ENCODE data around the gene C11orf21.

Gene C11orf21

GRCh38 chr11:2264366-2265053 is 37.2 kb downstream of the C11orf21 start:
- DNase-seq (ENCODE audit: extremely low spot score, insufficient read length, low read depth) (no peak), FAIRE-seq (no peak)

- DNase-seq (ENCODE audit: extremely low spot score, insufficient read length, low read depth) (no peak), FAIRE-seq (no peak)
Measured at GRCh38 chr11:2263724-2264360, 37.9 kb downstream of the C11orf21 start.

GRCh38 chr11:2263071-2263565 is 38.6 kb downstream of the C11orf21 start:
- DNase-seq (ENCODE audit: extremely low spot score, insufficient read length, low read depth) (no peak), FAIRE-seq (no peak)

- no peak for DNase-seq (ENCODE audit: extremely low spot score, insufficient read length, low read depth)
- FAIRE-seq: no peak
Measured at GRCh38 chr11:2262301-2263070, 39.2 kb downstream of the C11orf21 start.

- no peak for DNase-seq (ENCODE audit: extremely low spot score, insufficient read length, low read depth)
- no peak for FAIRE-seq
Measured at GRCh38 chr11:2261436-2262230, 40.1 kb downstream of the C11orf21 start.

- DNase-seq (ENCODE audit: extremely low spot score, insufficient read length, low read depth) (no peak), FAIRE-seq (no peak)
Measured at GRCh38 chr11:2260491-2261364, 41.0 kb downstream of the C11orf21 start.

GRCh38 chr11:2259897-2260451 is 41.7 kb downstream of the C11orf21 start:
- no peak for FAIRE-seq
- DNase-seq (ENCODE audit: extremely low spot score, insufficient read length, low read depth): no peak

- DNase-seq (ENCODE audit: extremely low spot score, insufficient read length, low read depth): no peak
- FAIRE-seq: no peak
Measured at GRCh38 chr11:2259466-2259830, 42.3 kb downstream of the C11orf21 start.

- no peak for DNase-seq (ENCODE audit: extremely low spot score, insufficient read length, low read depth)
- no peak for FAIRE-seq
Measured at GRCh38 chr11:2258501-2259465, 42.9 kb downstream of the C11orf21 start.

- FAIRE-seq (no peak), DNase-seq (ENCODE audit: extremely low spot score, insufficient read length, low read depth) (no peak)
Measured at GRCh38 chr11:2256951-2257700, 44.6 kb downstream of the C11orf21 start.

- FAIRE-seq: no peak
Measured at GRCh38 chr11:2256293-2256913, 45.3 kb downstream of the C11orf21 start.

GRCh38 chr11:2252018-2252417 is 49.7 kb downstream of the C11orf21 start:
- FAIRE-seq (no peak), DNase-seq (ENCODE audit: extremely low spot score, insufficient read length, low read depth) (no peak)

More at GRCh38 chr11:2256293-2256913, 45.3 kb downstream of the C11orf21 start:
- no peak for DNase-seq (ENCODE audit: extremely low spot score, insufficient read length, low read depth)

- no peak for DNase-seq (ENCODE audit: extremely low spot score, insufficient read length, low read depth)
- FAIRE-seq: no peak
Measured at GRCh38 chr11:2251138-2251537, 50.6 kb downstream of the C11orf21 start.

GRCh38 chr11:2250485-2250884 is 51.2 kb downstream of the C11orf21 start:
- no peak for DNase-seq (ENCODE audit: extremely low spot score, insufficient read length, low read depth)
- no peak for FAIRE-seq

GRCh38 chr11:2250041-2250440 is 51.7 kb downstream of the C11orf21 start:
- DNase-seq (ENCODE audit: extremely low spot score, insufficient read length, low read depth): no peak
- no peak for FAIRE-seq

GRCh38 chr11:2249189-2249916 is 52.4 kb downstream of the C11orf21 start:
- FAIRE-seq: no peak
- no peak for DNase-seq (ENCODE audit: extremely low spot score, insufficient read length, low read depth)
